ENCODE data around the gene TRMT1. TPM values are rescaled to one million over a fixed set of nuclear protein-coding genes. Genes with fewer than 3 reads are reported as not detected.

The TRMT1 gene
- total RNA-seq, 1 donor from 2014 or later: 40.0 TPM

- no peak for DNase-seq (ENCODE audit: extremely low read depth, low read depth, low spot score)
Measured at GRCh38 chr19:13057147-13057572, 59.4 kb downstream of the TRMT1 start.

- DNase-seq (ENCODE audit: extremely low read depth, low read depth, low spot score): no peak
Measured at GRCh38 chr19:13056052-13056660, 60.4 kb downstream of the TRMT1 start.

- no peak for DNase-seq (ENCODE audit: extremely low read depth, low read depth, low spot score)
Measured at GRCh38 chr19:13055213-13056051, 61.1 kb downstream of the TRMT1 start.

Other genes starting within 250 kb of the TRMT1 start
- gene DNASE2, start 235.3 kb downstream of the TRMT1 start, total RNA-seq: 40.1 and 56.4 TPM in 2 replicates
- gene KLF1, start 229.5 kb downstream of the TRMT1 start, total RNA-seq: not detected in 2 replicates
- 17.7 and 35.7 TPM in 2 replicates for gene GCDH, start 225.6 kb downstream of the TRMT1 start, total RNA-seq
- gene SYCE2, start 197.4 kb downstream of the TRMT1 start, total RNA-seq: 0.64 TPM in 1 of 2 replicates, not detected in the other
- gene FARSA, start 183.0 kb downstream of the TRMT1 start, total RNA-seq: 74.0 TPM in 2 replicates
- 1,355 and 1,382 TPM in 2 replicates for gene CALR, start 178.1 kb downstream of the TRMT1 start, total RNA-seq
- gene RAD23A, start 170.9 kb downstream of the TRMT1 start, total RNA-seq: 86.7 and 105 TPM in 2 replicates
- gene GADD45GIP1, start 159.5 kb downstream of the TRMT1 start, total RNA-seq: 58.2 and 64.6 TPM in 2 replicates
- 0.05 TPM in 1 of 2 replicates, not detected in the other for gene DAND5, start 147.2 kb downstream of the TRMT1 start, total RNA-seq
- 4.9 and 5.0 TPM in 2 replicates for gene NFIX, start 121.3 kb downstream of the TRMT1 start, total RNA-seq
- gene LYL1, start 13.9 kb downstream of the TRMT1 start, total RNA-seq: 92.6 and 105 TPM in 2 replicates
- gene NACC1, start 1.5 kb upstream of the TRMT1 start, total RNA-seq: 75.0 and 99.9 TPM in 2 replicates
- 74.7 and 81.5 TPM in 2 replicates for gene STX10, start 33.6 kb upstream of the TRMT1 start, total RNA-seq
- gene IER2, start 33.7 kb upstream of the TRMT1 start, total RNA-seq: 87.8 and 135 TPM in 2 replicates

All from glomerular endothelial cell (primary cell).